HepG2 (cell line): ENCODE measurements around the gene JOSD1. TPM values are rescaled to one million over a fixed set of nuclear protein-coding genes. Genes with fewer than 3 reads are reported as not detected.
A peak's percentile ranks its signal among the peaks of the same experiment; 100 is the strongest.

Source experiments
- ATAD3A ChIP-seq: sonication (generic); formaldehyde crosslinking; IDR thresholded peaks from 2 replicates; pipeline ENCODE4 v1.4.0; 2020; ENCODE audit warnings: missing genetic modification reagents
- ELF1 ChIP-seq: sonication (generic); formaldehyde crosslinking; IDR thresholded peaks from 2 replicates; pipeline ENCODE4 v1.4.0; 2020; ENCODE audit warnings: missing genetic modification reagents
- IRF2 ChIP-seq: IDR thresholded peaks from 2 replicates; pipeline ENCODE4 v1.6.1; 2018; ENCODE audit warnings: missing genetic modification reagents, missing compliant biosample characterization
- KMT2B ChIP-seq: IDR thresholded peaks from 2 replicates; pipeline ENCODE4 v1.6.1; 2016; ENCODE audit warnings: missing genetic modification reagents, missing compliant biosample characterization
- PHB2 ChIP-seq: fragments of 450-650 bp; IDR thresholded peaks from 2 replicates; pipeline ENCODE4 v1.6.1; 2018; ENCODE audit not compliant: partially characterized antibody
- PLRG1 ChIP-seq: fragments of 450-650 bp; conservative IDR thresholded peaks from 2 replicates; pipeline ENCODE4 v1.6.1; 2016
- PRDM10 ChIP-seq: sonication (generic); formaldehyde crosslinking; IDR thresholded peaks from 2 replicates; pipeline ENCODE4 v1.4.0; 2020; ENCODE audit warnings: low read depth, missing genetic modification reagents
- RXRB ChIP-seq: IDR thresholded peaks from 2 replicates; pipeline ENCODE4 v1.6.1; 2016; ENCODE audit warnings: borderline replicate concordance, missing genetic modification reagents, missing compliant biosample characterization
- SKIL ChIP-seq: sonication (generic); formaldehyde crosslinking; IDR thresholded peaks from 2 replicates; pipeline ENCODE4 v1.8.0; 2022; ENCODE audit warnings: missing genetic modification reagents, mild to moderate bottlenecking, moderate library complexity, borderline replicate concordance
- SOX5 ChIP-seq: IDR thresholded peaks from 2 replicates; pipeline ENCODE4 v1.6.1; 2016; ENCODE audit warnings: borderline replicate concordance
- ZBTB21 ChIP-seq: sonication (generic); formaldehyde crosslinking; IDR thresholded peaks from 2 replicates; pipeline ENCODE4 v1.4.0; 2020; ENCODE audit warnings: missing genetic modification reagents
- ZNF136 ChIP-seq: sonication (generic); formaldehyde crosslinking; IDR thresholded peaks from 2 replicates; pipeline ENCODE4 v1.8.1; 2022; ENCODE audit warnings: low read depth, mild to moderate bottlenecking, moderate library complexity, missing genetic modification reagents
- ZNF276 ChIP-seq: sonication (generic); formaldehyde crosslinking; IDR thresholded peaks from 2 replicates; pipeline ENCODE4 v1.4.0; 2020; ENCODE audit warnings: mild to moderate bottlenecking, low read depth, missing genetic modification reagents
- ZNF326 ChIP-seq: sonication (generic); formaldehyde crosslinking; IDR thresholded peaks from 2 replicates; pipeline ENCODE4 v1.4.0; 2020; ENCODE audit warnings: missing genetic modification reagents, borderline replicate concordance
- ZNF644 ChIP-seq: IDR thresholded peaks from 2 replicates; pipeline ENCODE4 v1.6.1; 2016; ENCODE audit warnings: low read depth
- ZNF672 ChIP-seq: sonication (generic); formaldehyde crosslinking; IDR thresholded peaks from 2 replicates; pipeline ENCODE4 v1.8.1; 2022; ENCODE audit warnings: missing genetic modification reagents
- ZNF691 ChIP-seq: sonication (generic); formaldehyde crosslinking; IDR thresholded peaks from 2 replicates; pipeline ENCODE4 v1.4.0; 2020; ENCODE audit warnings: missing genetic modification reagents, low read depth, mild to moderate bottlenecking, borderline replicate concordance
- polyA plus RNA-seq, 8 experiments: library from polyadenylated mRNA; depleted of rRNA in 3 of 8; stranded (reverse) in 7 of 8; unstranded in 1 of 8; fragments of >200 nt; fragmentation: Illumina TruSeq in 4 of 8; extraction: Trizol in 4 of 8; gene quantifications; 2 replicates each; pipeline versions ENCODE4 v1.2.1 to v1.2.3, GENCODE V29; 2011 to 2016; ENCODE audit warnings: low read depth in 4 of 8, missing spikeins in 1 of 8, mixed read lengths in 1 of 8; ENCODE audit not compliant: insufficient read depth in 1 of 8
- total RNA-seq, 5 experiments: library from RNA; depleted of rRNA; stranded (reverse); fragments of >200 nt; fragmentation: Illumina TruSeq; extraction: Trizol; gene quantifications; 2 replicates each; pipeline ENCODE4 v1.2.3, GENCODE V29; 2016; ENCODE audit warnings: low read depth in 1 of 5

JOSD1 gene
- total and polyA plus RNA-seq, 2 of the 13 experiments (the other 11 are each of a cell fraction or from before 2014, with no cell fraction given): 31.7 to 38.4 TPM

- TF ChIP-seq PRDM10 (CRISPR knock-in tag) (no peak), SOX5 (CRISPR knock-in tag) (no peak), ELF1 (CRISPR knock-in tag) (no peak), ZNF326 (CRISPR knock-in tag) (no peak), IRF2 (no peak), RXRB (CRISPR knock-in tag) (no peak), ZNF136 (no peak), ZBTB21 (CRISPR knock-in tag) (no peak), PLRG1 (no peak), KMT2B (CRISPR knock-in tag) (peak; percentile 40; the same call in 1 of the 2 replicates), ZNF672 (CRISPR knock-in tag) (no peak), PHB2 (no peak), SKIL (CRISPR knock-in tag) (no peak), ZNF691 (CRISPR knock-in tag) (no peak), ZNF644 (no peak), ZNF276 (CRISPR knock-in tag) (no peak), ATAD3A (no peak)
Observed at GRCh38 chr22:38706101-38706900, 5.6 kb upstream of the JOSD1 start (continued).
